Measurements from ENCODE around the gene MCL1. TPM values are rescaled to one million over a fixed set of nuclear protein-coding genes. Genes with fewer than 3 reads are reported as not detected.

The MCL1 gene
- total and polyA plus RNA-seq, 12 donors = 57.4 to 299 (median 192) TPM

- Histone ChIP-seq H3K36me3 (replicated peaks in 1 of 2) (peaks cover 0 to 63% of the 10 kb centered on the region in 2 donors), H3K27me3 (no peaks in the 10 kb centered on the region), H3K4me3 (no peak overlapping the region), H3K4me1 (replicated peaks in 1 of 2) (peaks cover 28 to 44% of the 10 kb centered on the region in 2 donors), H3K27ac (peak overlapping the region in 4 of 5 donors; percentile 28 to 76 (median 56)), H3K9me3 (replicated peaks in 1 of 3) (no peaks in the 10 kb centered on the region)
- 47 to 56% (median 54%) methylated on average over 8 of the region's 8 CpGs for WGBS, 4 donors
- intact Hi-C loops (cut with DNase I) = loop anchor here (5.0 kb wide), 3 partner anchors 44 to 64 kb away; partner anchors contain the start of gene MCL1 (in 1 of the 2)
- TF ChIP-seq CTCF (IDR thresholded peaks at IDR 0.05) (peak; percentile 52 to 79 (median 70)), POLR2A (IDR thresholded peaks at IDR 0.05) (no peak)
- DNase-seq = peak in 6 of 7 donors; percentile 53 to 85 (median 63)
Observed at GRCh38 chr1:150621497-150622302, 42.3 kb upstream of the MCL1 start.

- DNase-seq = no peak
- H3K36me3 ChIP-seq (replicated peaks in 1 of 2) = peaks cover 0 to 55% of the 10 kb centered on the region in 2 donors
- H3K4me3 ChIP-seq = no peak overlapping the region
- WGBS, 4 donors = 89 to 100% (median 97%) methylated on average over 2 of the region's 2 CpGs
- no peaks in the 10 kb centered on the region for H3K9me3 ChIP-seq (replicated peaks in 1 of 3)
- peak overlapping the region in 4 of 5 donors; percentile 28 to 79 (median 68) for H3K27ac ChIP-seq
- TF ChIP-seq CTCF (IDR thresholded peaks at IDR 0.05) = no peak
- no peak for TF ChIP-seq POLR2A (IDR thresholded peaks at IDR 0.05)
- H3K27me3 ChIP-seq = no peaks in the 10 kb centered on the region
- peaks cover 28 to 41% of the 10 kb centered on the region in 2 donors for H3K4me1 ChIP-seq (replicated peaks in 1 of 2)
- intact Hi-C loops (cut with DNase I) = loop anchor here (5.0 kb wide), 3 partner anchors 44 to 64 kb away; partner anchors contain the start of gene MCL1 (in 1 of the 2)
Observed at GRCh38 chr1:150620919-150621318, 41.5 kb upstream of the MCL1 start.

DNA sequence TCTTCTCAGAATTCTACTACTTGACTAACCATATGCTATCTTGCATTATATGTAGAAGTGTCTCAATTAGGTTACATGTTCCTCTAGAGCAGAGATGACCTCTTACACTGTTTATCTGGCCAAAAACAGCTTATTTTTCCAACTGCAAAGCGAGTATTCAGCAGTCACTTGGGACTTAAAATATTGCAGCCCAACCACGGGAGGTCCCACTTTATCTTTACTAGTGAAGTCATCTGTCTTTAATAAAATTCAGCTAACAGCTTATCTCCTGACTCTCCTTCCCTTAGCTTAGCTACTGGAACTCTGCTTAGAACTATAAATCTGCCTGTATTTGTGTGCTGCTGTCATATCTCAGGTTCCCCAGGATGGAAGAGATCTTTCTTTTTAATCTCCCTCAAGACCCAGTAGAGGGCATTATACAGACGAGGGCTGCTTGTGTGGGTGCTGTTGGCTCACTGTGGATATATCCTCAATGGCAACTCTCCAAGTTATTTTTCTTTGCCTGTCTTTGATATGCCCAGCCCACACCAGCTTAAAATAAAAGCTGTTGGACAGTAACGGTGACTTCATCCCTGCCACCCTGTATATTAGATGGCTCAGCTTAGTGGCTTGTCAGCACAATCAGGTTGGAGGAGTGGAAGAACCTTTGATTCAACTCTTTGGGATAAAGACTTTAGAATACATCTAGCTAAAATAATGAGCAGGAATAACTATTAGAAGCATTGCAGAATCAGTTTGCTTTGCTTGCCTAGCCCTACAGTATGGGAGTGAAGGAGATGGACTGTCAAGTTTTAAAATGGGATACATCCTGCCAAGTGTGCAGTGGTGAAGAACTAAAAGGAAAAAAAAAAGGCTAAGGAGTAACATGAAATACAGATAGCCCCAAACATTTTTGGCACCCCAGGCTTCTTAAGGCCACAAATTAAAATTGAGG, 40.4 kb upstream of the MCL1 start:
- Histone ChIP-seq H3K9me3 (replicated peaks in 1 of 3) (no peaks in the 10 kb centered on the region), H3K27ac (peak overlapping the region; percentile 1 to 79 (median 59)), H3K27me3 (no peaks in the 10 kb centered on the region), H3K4me3 (no peak overlapping the region), H3K36me3 (replicated peaks in 1 of 2) (peaks cover 0 to 44% of the 10 kb centered on the region in 2 donors), H3K4me1 (replicated peaks in 1 of 2) (peaks cover 28 to 41% of the 10 kb centered on the region in 2 donors)
- DNase-seq = peak; percentile 45 to 85 (median 78)
- TF ChIP-seq POLR2A (IDR thresholded peaks at IDR 0.05) (peak in 1 of 2 donors; percentile 70), CTCF (IDR thresholded peaks at IDR 0.05) (peak in 5 of 6 experiments; percentile 32 to 50 (median 38))
- intact Hi-C loops (cut with DNase I) = loop anchor here (5.0 kb wide), 3 partner anchors 43 to 63 kb away; partner anchors contain the start of gene MCL1 (in 2 of the 2)
- 9 to 17% (median 9%) methylated on average over 4 of the region's 4 CpGs for WGBS, 4 donors
